Astrocyte (in vitro differentiated cells and primary cell): Measurements from ENCODE around the gene ZDHHC4. TPM values are rescaled to one million over a fixed set of nuclear protein-coding genes. Genes with fewer than 3 reads are reported as not detected.

Source experiments
- DNase-seq: peaks from one replicate; pipeline ENCODE4 v3.0.0-alpha.2; 2010; ENCODE audit warnings: low read depth
- FAIRE-seq: peaks from 2 replicates; lab custom pipeline; 2011; peaks lifted over from hg19 to GRCh38; lab: Jason Lieb, UNC
- H2AFZ ChIP-seq: 2 replicates; pipeline ENCODE4 v1.6.0; 2012; ENCODE audit warnings: low read depth, low read length, inconsistent platforms
- H3K27ac ChIP-seq: 2 replicates; pipeline ENCODE4 v1.5.1; 2011; ENCODE audit warnings: low read depth, low read length, inconsistent platforms
- H3K27me3 ChIP-seq: 2 replicates; pipeline ENCODE4 v1.6.0; 2011; ENCODE audit warnings: low read length, inconsistent platforms; ENCODE audit not compliant: insufficient read depth
- H3K36me3 ChIP-seq: 2 replicates; pipeline ENCODE4 v1.5.1; 2011; ENCODE audit warnings: low read length, inconsistent platforms; ENCODE audit not compliant: insufficient read depth
- H3K4me1 ChIP-seq: 2 replicates; pipeline ENCODE4 v1.5.1; 2011; ENCODE audit warnings: low read length, inconsistent platforms; ENCODE audit not compliant: insufficient read depth
- H3K4me2 ChIP-seq: 2 replicates; pipeline ENCODE4 v1.6.0; 2012; ENCODE audit warnings: low read length, inconsistent platforms
- H3K4me3 ChIP-seq: 2 replicates; pipeline ENCODE4 v1.5.1; 2011; ENCODE audit warnings: low read depth, mild to moderate bottlenecking, low read length, inconsistent platforms; ENCODE audit not compliant: insufficient read depth
- H3K79me2 ChIP-seq: 2 replicates; pipeline ENCODE4 v1.6.0; 2012; ENCODE audit warnings: mild to moderate bottlenecking, low read length, inconsistent platforms; ENCODE audit not compliant: insufficient read depth
- H3K9ac ChIP-seq: 2 replicates; pipeline ENCODE4 v1.6.0; 2012; ENCODE audit warnings: mild to moderate bottlenecking, low read length, inconsistent platforms
- H3K9me3 ChIP-seq: 2 replicates; pipeline ENCODE4 v1.5.1; 2012; ENCODE audit warnings: low read depth, mild to moderate bottlenecking, low read length, inconsistent platforms; ENCODE audit not compliant: insufficient read depth
- H4K20me1 ChIP-seq: 2 replicates; pipeline ENCODE4 v1.6.0; 2012; ENCODE audit warnings: low read length, inconsistent platforms; ENCODE audit not compliant: insufficient read depth
- H3K27ac Mint-ChIP-seq: one replicate; pipeline ENCODE4 v1.8.0; 2021; ENCODE audit warnings: mild to moderate bottlenecking, mixed read lengths; ENCODE audit not compliant: unreplicated experiment
- H3K27me3 Mint-ChIP-seq: one replicate; pipeline ENCODE4 v1.8.0; 2021; ENCODE audit warnings: low read depth, mixed read lengths; ENCODE audit not compliant: unreplicated experiment
- H3K36me3 Mint-ChIP-seq: one replicate; pipeline ENCODE4 v1.8.0; 2021; ENCODE audit warnings: low read depth, mixed read lengths; ENCODE audit not compliant: unreplicated experiment
- H3K4me1 Mint-ChIP-seq: one replicate; pipeline ENCODE4 v1.8.0; 2021; ENCODE audit warnings: low read depth, mixed read lengths; ENCODE audit not compliant: unreplicated experiment
- H3K4me3 Mint-ChIP-seq: one replicate; pipeline ENCODE4 v1.8.0; 2021; ENCODE audit warnings: mild to moderate bottlenecking, moderate library complexity, mixed read lengths; ENCODE audit not compliant: unreplicated experiment
- H3K9me3 Mint-ChIP-seq: one replicate; pipeline ENCODE4 v1.8.0; 2021; ENCODE audit warnings: mild to moderate bottlenecking, mixed read lengths; ENCODE audit not compliant: unreplicated experiment
- EZH2 ChIP-seq: IDR thresholded peaks from 2 replicates; pipeline ENCODE4 v1.6.1; 2012; ENCODE audit warnings: mild to moderate bottlenecking, low read length, inconsistent platforms; ENCODE audit not compliant: insufficient read depth
- total RNA-seq: library from RNA; stranded (reverse); gene quantifications from 2 replicates; pipeline ENCODE4 v1.2.1, GENCODE V29; 2021
- TF ChIP-seq, protein P1 (sequence below): IDR thresholded peaks from 2 replicates; pipeline ENCODE4 v1.5.1; 2011; ENCODE audit warnings: low read depth, mild to moderate bottlenecking, inconsistent platforms, low read length, moderate library complexity; ENCODE audit not compliant: insufficient read depth

The ZDHHC4 gene
- total RNA-seq, 1 donor from 2014 or later = 33.2 TPM

GRCh38 chr7:6628045-6628444, 50.8 kb downstream of the ZDHHC4 start:
- no peak for TF ChIP-seq EZH2
- TF ChIP-seq, protein P1, sequence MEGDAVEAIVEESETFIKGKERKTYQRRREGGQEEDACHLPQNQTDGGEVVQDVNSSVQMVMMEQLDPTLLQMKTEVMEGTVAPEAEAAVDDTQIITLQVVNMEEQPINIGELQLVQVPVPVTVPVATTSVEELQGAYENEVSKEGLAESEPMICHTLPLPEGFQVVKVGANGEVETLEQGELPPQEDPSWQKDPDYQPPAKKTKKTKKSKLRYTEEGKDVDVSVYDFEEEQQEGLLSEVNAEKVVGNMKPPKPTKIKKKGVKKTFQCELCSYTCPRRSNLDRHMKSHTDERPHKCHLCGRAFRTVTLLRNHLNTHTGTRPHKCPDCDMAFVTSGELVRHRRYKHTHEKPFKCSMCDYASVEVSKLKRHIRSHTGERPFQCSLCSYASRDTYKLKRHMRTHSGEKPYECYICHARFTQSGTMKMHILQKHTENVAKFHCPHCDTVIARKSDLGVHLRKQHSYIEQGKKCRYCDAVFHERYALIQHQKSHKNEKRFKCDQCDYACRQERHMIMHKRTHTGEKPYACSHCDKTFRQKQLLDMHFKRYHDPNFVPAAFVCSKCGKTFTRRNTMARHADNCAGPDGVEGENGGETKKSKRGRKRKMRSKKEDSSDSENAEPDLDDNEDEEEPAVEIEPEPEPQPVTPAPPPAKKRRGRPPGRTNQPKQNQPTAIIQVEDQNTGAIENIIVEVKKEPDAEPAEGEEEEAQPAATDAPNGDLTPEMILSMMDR = no peak
- Histone ChIP-seq H3K9me3 (no peaks in the 10 kb centered on the region), H3K27me3 (no peaks in the 10 kb centered on the region), H3K79me2 (no peaks in the 10 kb centered on the region), H3K36me3 (no peaks in the 10 kb centered on the region), H3K4me3 (no peak overlapping the region), H3K9ac (no peak overlapping the region), H3K4me1 (no peaks in the 10 kb centered on the region), H4K20me1 (no peaks in the 10 kb centered on the region), H3K4me2 (no peak overlapping the region), H2AFZ (no peak overlapping the region), H3K27ac (no peak overlapping the region)
- Mint-ChIP-seq H3K4me1 (no peaks in the 10 kb centered on the region), H3K27ac (no peak overlapping the region), H3K4me3 (no peak overlapping the region), H3K9me3 (no peaks in the 10 kb centered on the region), H3K27me3 (peaks cover 3% of the 10 kb centered on the region), H3K36me3 (peaks cover 6% of the 10 kb centered on the region)
- DNase-seq (no peak), FAIRE-seq (no peak)

DNA sequence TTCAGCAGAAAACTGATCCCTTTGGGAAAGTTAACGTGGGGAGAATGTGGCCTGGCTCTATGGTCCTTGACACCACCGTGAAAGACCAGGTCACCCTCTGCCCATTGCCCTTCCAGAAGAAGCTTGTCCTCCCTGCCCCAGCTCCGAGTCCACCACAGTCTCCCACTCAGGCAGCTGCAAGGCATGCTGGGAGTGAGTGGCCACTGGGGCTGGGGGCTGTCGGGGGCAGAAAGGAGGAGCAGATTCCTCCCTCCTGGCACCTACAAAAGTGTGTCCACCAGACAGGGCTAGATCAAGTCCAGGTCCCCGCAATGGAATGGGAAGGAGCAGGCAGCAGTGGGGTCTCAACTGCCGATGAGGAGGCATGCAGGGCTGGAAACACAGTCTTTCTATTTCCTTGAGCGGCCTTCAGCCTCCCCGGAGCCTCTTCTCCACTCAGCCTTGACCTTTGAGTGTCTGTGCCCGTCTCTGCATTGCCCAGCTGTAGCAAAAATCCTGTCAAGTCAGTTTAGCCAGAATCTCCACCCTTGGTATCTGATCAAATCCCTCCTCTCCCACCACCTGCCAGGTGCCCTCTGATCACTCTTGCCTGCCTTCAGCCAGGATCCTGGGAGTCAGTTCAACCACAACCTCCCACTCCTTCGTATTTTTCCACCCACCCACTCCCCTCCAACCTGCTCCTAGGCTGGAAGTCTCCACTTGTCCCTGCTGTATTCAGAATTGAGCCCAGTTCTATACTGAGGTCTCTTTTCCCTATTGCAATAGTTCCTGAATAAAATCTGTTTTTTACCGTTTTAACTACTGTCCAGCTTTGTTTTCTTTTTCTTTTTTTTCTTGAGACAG, 53.0 kb downstream of the ZDHHC4 start:
- no peaks in the 10 kb centered on the region for H3K79me2 ChIP-seq
- DNase-seq (no peak), FAIRE-seq (no peak)
- H4K20me1 ChIP-seq = no peaks in the 10 kb centered on the region
- H3K9me3 Mint-ChIP-seq = no peaks in the 10 kb centered on the region
- no peak overlapping the region for H2AFZ ChIP-seq
- no peak overlapping the region for H3K27ac ChIP-seq
- no peak overlapping the region for H3K9ac ChIP-seq
- no peak overlapping the region for H3K4me3 ChIP-seq
- peaks cover 3% of the 10 kb centered on the region for H3K27me3 Mint-ChIP-seq
- H3K9me3 ChIP-seq = no peaks in the 10 kb centered on the region
- no peaks in the 10 kb centered on the region for H3K36me3 ChIP-seq
- no peaks in the 10 kb centered on the region for H3K27me3 ChIP-seq
- no peak for TF ChIP-seq EZH2
- TF ChIP-seq, protein P1 = no peak
- H3K4me3 Mint-ChIP-seq = no peak overlapping the region
- H3K27ac Mint-ChIP-seq = no peak overlapping the region
- no peaks in the 10 kb centered on the region for H3K4me1 ChIP-seq
- no peak overlapping the region for H3K4me2 ChIP-seq
- peaks cover 1% of the 10 kb centered on the region for H3K36me3 Mint-ChIP-seq
- no peaks in the 10 kb centered on the region for H3K4me1 Mint-ChIP-seq

DNA sequence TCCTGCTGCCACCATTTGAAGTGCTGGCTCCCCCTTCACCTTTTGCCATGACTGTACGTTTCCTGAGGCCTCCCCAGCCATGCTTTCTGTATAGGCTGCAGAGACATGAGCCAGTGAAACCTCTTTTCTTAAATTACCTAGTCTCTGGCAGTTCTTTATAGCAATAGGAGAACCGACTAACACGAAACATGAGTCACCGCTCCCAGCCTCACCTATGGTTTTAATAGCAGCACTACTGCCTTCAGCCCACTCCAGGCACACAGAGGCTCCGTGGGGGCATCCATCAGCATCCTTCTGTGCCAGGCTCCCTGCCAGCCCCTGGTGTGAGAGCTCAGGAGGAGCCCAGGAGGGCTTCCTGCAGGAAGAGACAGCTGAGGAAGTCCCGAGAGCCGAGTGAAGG, 54.4 kb downstream of the ZDHHC4 start:
- H3K4me2 ChIP-seq = no peak overlapping the region
- H3K9me3 ChIP-seq = no peaks in the 10 kb centered on the region
- Mint-ChIP-seq H3K27me3 (peaks cover 3% of the 10 kb centered on the region), H3K27ac (no peak overlapping the region), H3K9me3 (no peaks in the 10 kb centered on the region), H3K4me3 (no peak overlapping the region), H3K36me3 (peaks cover 1% of the 10 kb centered on the region), H3K4me1 (no peaks in the 10 kb centered on the region)
- FAIRE-seq = no peak
- TF ChIP-seq EZH2 = no peak
- TF ChIP-seq, protein P1 = no peak
- no peak overlapping the region for H2AFZ ChIP-seq
- H4K20me1 ChIP-seq = no peaks in the 10 kb centered on the region
- DNase-seq = no peak
- H3K27ac ChIP-seq = no peak overlapping the region
- no peaks in the 10 kb centered on the region for H3K27me3 ChIP-seq
- no peak overlapping the region for H3K4me3 ChIP-seq
- no peaks in the 10 kb centered on the region for H3K4me1 ChIP-seq
- peaks cover 2% of the 10 kb centered on the region for H3K79me2 ChIP-seq
- no peak overlapping the region for H3K9ac ChIP-seq
- H3K36me3 ChIP-seq = no peaks in the 10 kb centered on the region
